Suprapubic skin (tissue), 4 donors: Measurements from ENCODE around the gene TRPM1. TPM values are rescaled to one million over a fixed set of nuclear protein-coding genes. Genes with fewer than 3 reads are reported as not detected.

ENCODE experiments used
- DNase-seq, 2 donors: peaks; one replicate each; pipeline ENCODE4 v3.0.0-alpha.2; 2019; ENCODE audit warnings: low spot score in 2 of 2
- H3K27ac ChIP-seq: fragments of 200-600 bp; sonication (generic); one replicate; pipeline ENCODE4 v1.5.1; 2019
- H3K27me3 ChIP-seq: fragments of 200-600 bp; sonication (generic); one replicate; pipeline ENCODE4 v1.5.1; 2019
- H3K36me3 ChIP-seq: fragments of 200-600 bp; sonication (generic); one replicate; pipeline ENCODE4 v1.5.1; 2019
- H3K4me1 ChIP-seq: fragments of 200-600 bp; sonication (generic); one replicate; pipeline ENCODE4 v1.5.1; 2019
- H3K4me3 ChIP-seq: fragments of 200-600 bp; sonication (generic); one replicate; pipeline ENCODE4 v1.5.1; 2019; ENCODE audit warnings: mild to moderate bottlenecking
- H3K9me3 ChIP-seq: fragments of 200-600 bp; sonication (generic); one replicate; pipeline ENCODE4 v1.5.1; 2019
- CTCF ChIP-seq, 2 donors: fragments of 200-600 bp in 1 of 2; fragments of 450-650 bp in 1 of 2; sonication (generic) in 1 of 2; IDR thresholded peaks; one replicate each; pipeline ENCODE4 v1.5.1; 2016 to 2019; ENCODE audit warnings: antibody characterized with exemption in 2 of 2, mild to moderate bottlenecking in 1 of 2, moderate library complexity in 1 of 2
- EP300 ChIP-seq: sonication (generic); formaldehyde crosslinking; IDR thresholded peaks from one replicate; pipeline ENCODE4 v1.6.1; 2017; ENCODE audit warnings: antibody characterized with exemption
- POLR2A ChIP-seq, 2 donors: fragments of 450-650 bp; IDR thresholded peaks; one replicate each; pipeline ENCODE4 v1.6.1; 2017; ENCODE audit warnings: antibody characterized with exemption in 2 of 2, mild to moderate bottlenecking in 2 of 2, moderate library complexity in 2 of 2
- POLR2AphosphoS5 ChIP-seq, 3 donors: sonication (generic); formaldehyde crosslinking; IDR thresholded peaks; one replicate each; pipeline ENCODE4 v1.6.1; 2017; ENCODE audit warnings: antibody characterized with exemption in 3 of 3
- WGBS: methylation state at CpG from one replicate; pipeline ENCODE4 v1.1.5; 2018; 5-methylcytosine and 5-hydroxymethylcytosine counted together
- total RNA-seq, 4 donors: library from RNA; depleted of rRNA; stranded (reverse); fragments of >200 nt; gene quantifications; one replicate each; pipeline ENCODE4 v1.1.0, GENCODE V29; 2016

TRPM1 gene
- total RNA-seq, 4 donors from 2014 or later = 5.1 to 15.2 (median 10.2) TPM

GRCh38 chr15:31116423-31117030 lies 15.0 kb upstream of the TRPM1 start:
- 80% methylated on average over 6 of the region's 6 CpGs for WGBS
- no peak overlapping the region for H3K4me3 ChIP-seq
- H3K27me3 ChIP-seq = no peaks in the 10 kb centered on the region
- H3K9me3 ChIP-seq = no peaks in the 10 kb centered on the region
- TF ChIP-seq CTCF (IDR thresholded peaks at IDR 0.05) (no peak), POLR2AphosphoS5 (IDR thresholded peaks at IDR 0.05) (no peak), EP300 (no peak), POLR2A (IDR thresholded peaks at IDR 0.05) (no peak)
- no peak overlapping the region for H3K27ac ChIP-seq
- no peaks in the 10 kb centered on the region for H3K4me1 ChIP-seq
- no peak for DNase-seq
- H3K36me3 ChIP-seq = no peaks in the 10 kb centered on the region

- no peaks in the 10 kb centered on the region for H3K27me3 ChIP-seq
- H3K36me3 ChIP-seq = no peaks in the 10 kb centered on the region
- no peak for DNase-seq
- TF ChIP-seq CTCF (IDR thresholded peaks at IDR 0.05) = no peak
- no peak for TF ChIP-seq POLR2A (IDR thresholded peaks at IDR 0.05)
- no peak for TF ChIP-seq EP300
- no peak for TF ChIP-seq POLR2AphosphoS5 (IDR thresholded peaks at IDR 0.05)
- no peaks in the 10 kb centered on the region for H3K4me1 ChIP-seq
- no peaks in the 10 kb centered on the region for H3K9me3 ChIP-seq
- 68% methylated on average over 5 of the region's 5 CpGs for WGBS
- H3K27ac ChIP-seq = no peak overlapping the region
- H3K4me3 ChIP-seq = no peak overlapping the region
Observed at GRCh38 chr15:31111091-31111647, 9.6 kb upstream of the TRPM1 start.

DNA sequence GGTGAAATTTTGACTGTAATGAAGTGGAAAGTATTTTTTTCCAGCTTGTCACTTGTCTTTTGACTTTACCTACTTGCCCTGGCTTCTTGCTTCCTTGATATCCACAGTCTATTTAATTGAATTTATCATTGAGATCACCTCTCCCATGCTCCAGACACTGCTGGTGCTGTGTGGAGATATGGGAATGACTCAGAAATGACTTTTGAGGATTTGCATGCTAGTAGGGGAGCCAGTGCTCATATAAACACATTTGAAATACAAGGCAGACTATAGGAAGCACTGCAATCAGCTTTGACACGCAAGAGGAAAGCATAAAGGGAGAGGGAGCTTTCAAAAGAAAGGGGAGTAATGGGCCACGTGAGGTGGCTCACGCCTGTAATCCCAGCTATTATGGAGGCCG lies 7.3 kb upstream of the TRPM1 start:
- H3K4me1 ChIP-seq = no peaks in the 10 kb centered on the region
- H3K9me3 ChIP-seq = no peaks in the 10 kb centered on the region
- TF ChIP-seq POLR2A (IDR thresholded peaks at IDR 0.05) = no peak
- TF ChIP-seq CTCF (IDR thresholded peaks at IDR 0.05) = no peak
- no peak for TF ChIP-seq POLR2AphosphoS5 (IDR thresholded peaks at IDR 0.05)
- TF ChIP-seq EP300 = no peak
- H3K27ac ChIP-seq = no peak overlapping the region
- no peak for DNase-seq
- WGBS = 98% methylated on average over 4 of the region's 4 CpGs
- H3K27me3 ChIP-seq = no peaks in the 10 kb centered on the region
- H3K4me3 ChIP-seq = no peak overlapping the region
- no peaks in the 10 kb centered on the region for H3K36me3 ChIP-seq

- Histone ChIP-seq H3K27me3 (no peaks in the 10 kb centered on the region), H3K27ac (no peak overlapping the region), H3K9me3 (no peaks in the 10 kb centered on the region), H3K36me3 (no peaks in the 10 kb centered on the region), H3K4me1 (no peaks in the 10 kb centered on the region), H3K4me3 (no peak overlapping the region)
- no peak for DNase-seq
- no peak for TF ChIP-seq CTCF (IDR thresholded peaks at IDR 0.05)
- no peak for TF ChIP-seq POLR2A (IDR thresholded peaks at IDR 0.05)
- TF ChIP-seq POLR2AphosphoS5 (IDR thresholded peaks at IDR 0.05) = no peak
- no peak for TF ChIP-seq EP300
- 72% methylated on average over 7 of the region's 7 CpGs for WGBS
Observed at GRCh38 chr15:31106495-31107300, 5.2 kb upstream of the TRPM1 start.

DNA sequence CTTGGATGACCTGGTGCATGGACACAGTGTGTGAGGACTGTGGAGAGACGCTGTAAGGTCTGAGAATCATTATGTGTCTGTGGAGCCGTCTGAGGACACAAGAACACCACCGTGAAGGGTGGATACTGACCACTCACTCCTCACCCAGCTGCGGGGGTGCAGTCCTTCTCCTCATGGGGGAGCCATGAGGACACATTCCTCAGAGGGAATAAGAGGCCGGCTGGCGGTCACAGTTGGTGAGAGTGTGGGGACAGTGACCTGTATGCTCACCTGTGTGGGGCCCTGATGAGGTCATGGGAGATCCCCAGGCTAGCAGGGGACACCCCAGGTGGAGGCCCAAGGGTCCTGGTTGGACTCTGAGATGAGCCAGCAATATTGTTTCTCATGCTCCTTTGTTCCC lies 2.5 kb upstream of the TRPM1 start:
- H3K27me3 ChIP-seq = no peaks in the 10 kb centered on the region
- H3K9me3 ChIP-seq = no peaks in the 10 kb centered on the region
- no peak for DNase-seq
- 94% methylated on average over 6 of the region's 6 CpGs for WGBS
- TF ChIP-seq POLR2A (IDR thresholded peaks at IDR 0.05) = no peak
- TF ChIP-seq EP300 = no peak
- no peak for TF ChIP-seq CTCF (IDR thresholded peaks at IDR 0.05)
- no peak for TF ChIP-seq POLR2AphosphoS5 (IDR thresholded peaks at IDR 0.05)
- H3K36me3 ChIP-seq = no peaks in the 10 kb centered on the region
- H3K4me1 ChIP-seq = no peaks in the 10 kb centered on the region
- no peak overlapping the region for H3K4me3 ChIP-seq
- H3K27ac ChIP-seq = no peak overlapping the region
